HS-27A (cell line): ENCODE data around the gene APBA1.

Source experiments
- DNase-seq: peaks from one replicate; pipeline ENCODE4 v3.0.0-alpha.2; 2012; ENCODE audit warnings: low read depth, missing footprints

The APBA1 gene

DNA sequence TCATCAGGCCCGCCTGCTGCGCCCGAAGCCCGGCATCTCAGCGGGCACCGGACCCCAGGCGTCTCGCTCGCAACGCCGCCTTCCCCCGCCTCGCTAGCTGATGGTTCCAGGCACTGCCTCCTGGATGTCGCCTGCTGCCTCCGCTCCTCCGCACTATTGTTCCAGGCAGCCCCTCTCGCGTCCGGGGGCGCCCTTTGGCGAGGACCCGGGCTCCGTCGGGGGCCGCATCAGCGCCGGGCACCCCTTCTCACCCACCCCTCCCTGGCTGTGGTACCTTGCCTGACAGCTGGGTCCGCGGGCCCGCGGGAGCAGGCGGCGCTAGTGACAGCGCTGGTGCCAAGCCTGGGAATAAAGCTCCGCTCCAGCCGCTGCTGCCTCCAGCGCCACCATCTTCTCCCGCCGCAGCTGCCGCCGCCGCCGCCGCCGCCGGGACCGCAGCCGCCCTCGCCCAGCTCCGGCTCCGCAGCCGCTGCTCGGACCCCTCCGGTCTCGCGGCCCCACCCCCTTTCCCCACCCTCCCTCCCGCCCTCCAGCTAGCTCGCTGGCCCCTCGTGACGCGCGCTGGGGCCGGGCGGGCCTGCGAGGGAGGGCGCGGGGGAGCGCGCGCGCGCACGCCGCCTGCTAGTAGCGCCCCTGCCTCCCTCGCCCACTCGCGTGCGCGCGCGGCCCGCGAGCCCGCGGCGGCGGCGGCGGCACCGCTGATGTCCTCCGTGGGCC lies at the start of gene APBA1:
Gene APBA1 (minus strand): TSS at position 493 of the 717 bp plus-strand sequence.
- no peak for DNase-seq

DNA sequence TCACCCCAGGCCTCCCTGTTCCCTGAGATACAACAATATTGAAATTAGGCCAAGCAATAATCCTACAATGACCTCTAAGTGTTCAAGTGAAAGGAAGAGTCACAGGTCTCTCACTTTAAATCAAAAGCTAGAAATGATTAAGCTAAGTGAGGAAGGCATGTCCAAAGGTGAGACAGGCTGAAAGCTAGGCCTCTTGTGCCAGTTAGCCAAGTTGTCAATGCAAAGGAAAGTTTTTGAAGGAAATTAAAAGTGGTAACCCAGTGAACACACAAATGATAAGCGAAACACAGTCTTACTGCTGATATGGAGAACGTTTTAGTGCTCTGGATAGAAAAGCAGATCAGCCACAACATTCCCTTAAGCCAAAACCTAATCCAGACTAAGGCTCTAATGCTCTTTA lies 47.8 kb upstream of the APBA1 start:
- DNase-seq: no peak

DNA sequence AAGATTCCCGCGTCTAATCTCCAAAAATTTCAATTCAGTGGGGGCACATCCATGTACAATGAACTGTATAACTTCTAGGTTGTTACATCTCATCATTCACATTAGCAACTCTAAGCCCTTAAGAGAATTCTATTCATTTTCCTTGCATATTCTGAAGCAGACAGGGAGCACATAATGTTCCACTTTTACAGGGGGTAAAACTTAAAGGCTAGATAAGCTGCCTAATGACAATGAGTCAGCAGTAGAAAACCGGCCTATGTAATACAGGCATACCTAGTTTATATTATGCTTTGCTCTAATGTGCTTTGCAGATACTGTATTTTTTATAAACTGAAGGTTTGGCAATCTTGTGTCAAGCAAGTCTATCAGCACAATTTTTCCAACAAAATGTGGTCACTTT lies 47.2 kb upstream of the APBA1 start:
- DNase-seq: no peak

DNA sequence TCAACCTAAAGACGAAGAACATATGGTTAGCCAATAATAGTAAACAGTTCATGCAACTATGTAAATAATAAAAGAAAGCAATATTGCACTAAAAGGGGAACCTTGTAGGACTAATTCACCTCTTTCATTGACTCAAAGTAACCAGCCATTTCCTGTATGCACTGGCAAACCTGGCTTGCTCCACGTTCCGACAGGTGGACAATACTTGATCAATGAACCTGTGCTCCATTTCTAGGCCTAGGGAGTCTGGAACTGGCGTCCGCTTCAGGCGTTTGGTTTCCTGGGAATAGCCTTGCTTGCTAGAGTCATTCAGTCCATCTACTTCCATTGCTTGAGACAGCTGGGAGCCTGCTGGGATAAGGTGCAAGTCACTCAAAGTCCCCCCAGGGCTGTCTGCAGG lies 46.0 kb upstream of the APBA1 start:
- no peak for DNase-seq

DNA sequence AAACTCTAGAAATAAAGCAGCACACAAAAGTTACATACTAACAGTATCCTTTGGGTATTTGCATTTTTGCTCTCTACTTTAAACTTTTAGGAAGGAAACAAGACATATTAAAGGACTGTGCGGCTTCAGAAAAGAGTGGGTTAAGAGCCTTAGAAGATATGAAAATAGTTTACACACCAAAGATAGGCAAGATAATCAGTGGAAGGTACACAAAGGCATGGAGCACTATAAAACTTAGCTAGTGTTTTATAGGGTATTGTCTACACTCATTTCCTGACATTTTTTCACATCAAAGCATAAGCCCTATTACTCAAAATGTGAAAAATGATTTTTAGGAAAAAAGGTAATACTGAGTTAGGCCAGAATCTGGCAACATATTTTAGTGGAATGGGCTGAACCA lies 43.7 kb upstream of the APBA1 start:
- DNase-seq: no peak

DNA sequence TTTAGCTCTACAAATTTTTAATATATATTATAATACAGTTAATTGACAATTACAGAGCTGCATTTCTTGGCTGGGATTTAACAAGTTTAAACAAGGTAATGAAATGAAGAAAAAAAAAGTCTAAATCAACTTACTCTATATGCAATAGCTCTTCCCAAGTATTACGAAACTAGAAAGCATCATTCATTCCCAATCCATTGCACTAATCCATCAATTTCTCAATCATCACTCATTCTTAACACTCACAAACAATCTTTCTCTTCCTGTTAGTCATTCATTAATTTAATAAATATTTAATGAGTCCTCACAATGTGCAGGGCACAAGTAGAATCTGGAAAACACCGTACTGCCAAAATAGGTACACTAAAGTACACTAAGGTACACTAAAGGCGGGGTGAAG lies 42.9 kb upstream of the APBA1 start:
- DNase-seq: no peak

DNA sequence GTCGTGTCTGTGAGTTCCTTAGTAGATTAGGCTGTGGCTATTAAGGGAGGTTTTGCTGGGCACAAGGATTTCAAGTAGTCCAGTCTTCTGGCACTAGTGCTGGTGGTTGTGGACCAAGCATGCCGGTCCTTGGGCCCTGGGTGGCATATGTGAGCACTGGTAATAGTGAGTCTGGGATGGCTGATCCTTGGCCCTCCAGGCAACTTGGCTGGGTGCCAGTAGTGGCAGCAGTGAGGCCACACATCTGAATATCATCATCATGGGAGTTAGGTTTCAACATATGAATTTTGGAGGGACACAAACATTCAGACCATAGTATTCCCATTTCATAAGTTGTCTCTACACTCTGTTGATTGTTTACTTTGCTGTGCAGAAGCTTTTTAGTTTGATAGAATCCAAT lies 25.3 kb upstream of the APBA1 start:
- DNase-seq: no peak

DNA sequence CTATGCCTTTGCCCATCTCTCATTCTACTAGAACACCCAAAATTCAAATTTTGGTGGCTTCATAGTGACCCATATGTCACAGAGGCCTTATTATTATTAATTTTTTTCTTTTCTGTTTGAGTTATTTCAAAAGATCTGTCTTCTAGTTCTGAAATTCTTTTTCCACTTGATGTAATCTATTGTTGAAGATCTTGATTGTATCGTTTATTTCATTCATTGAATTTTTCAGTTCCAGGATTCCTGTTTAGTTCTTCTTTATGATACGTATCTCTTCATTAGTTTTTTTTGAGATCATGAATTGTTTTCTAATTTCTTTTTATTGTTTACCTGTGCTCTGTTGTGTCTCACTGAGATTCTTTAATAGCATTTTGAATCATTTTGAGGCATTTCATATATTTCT lies 24.6 kb upstream of the APBA1 start:
- DNase-seq: no peak

DNA sequence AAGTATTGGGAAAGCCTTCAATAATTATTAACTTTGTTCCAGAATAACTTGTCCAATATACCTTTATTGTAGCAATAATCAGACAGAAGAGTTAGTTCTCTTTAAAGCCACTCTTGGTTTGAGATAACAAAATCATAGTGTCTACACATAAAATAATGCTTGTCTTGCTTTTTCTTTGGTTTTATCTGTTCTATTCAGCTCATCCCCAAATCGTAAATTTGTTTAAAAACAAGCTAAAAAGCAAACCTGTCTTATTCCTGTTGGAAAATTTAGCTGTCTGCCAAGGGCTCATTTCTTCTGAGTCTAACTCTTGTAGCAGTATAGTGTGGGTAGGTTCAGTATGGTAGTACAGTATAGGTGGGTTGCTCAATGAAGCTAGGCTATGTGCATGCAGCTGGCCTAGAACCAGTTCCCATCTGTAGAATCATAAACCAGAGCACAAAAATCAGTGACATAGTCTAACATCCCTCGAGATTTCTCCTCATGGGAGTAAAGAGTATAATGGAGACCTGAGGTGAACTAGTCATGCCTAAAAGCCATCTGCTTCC lies 17.9 kb upstream of the APBA1 start:
- no peak for DNase-seq

DNA sequence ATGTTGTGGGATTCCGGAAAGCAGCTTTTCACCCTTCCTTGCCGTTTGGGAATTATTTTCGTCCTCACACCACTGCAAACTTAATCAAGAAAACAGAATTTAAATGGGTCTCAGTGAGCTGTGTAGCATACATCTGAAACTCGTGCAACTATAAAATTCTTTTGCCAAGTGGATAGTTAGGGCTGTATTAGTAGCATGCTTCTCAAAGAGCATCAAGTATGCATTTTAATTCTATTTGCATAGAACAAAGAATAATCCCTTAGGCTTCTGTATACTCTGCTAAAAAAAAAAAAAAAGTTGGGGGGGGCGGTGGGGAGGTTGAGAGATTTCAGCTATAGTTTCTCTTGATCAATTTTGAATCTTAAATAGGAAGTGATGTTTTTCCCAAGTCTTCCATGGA lies 11.8 kb upstream of the APBA1 start:
- DNase-seq: no peak

DNA sequence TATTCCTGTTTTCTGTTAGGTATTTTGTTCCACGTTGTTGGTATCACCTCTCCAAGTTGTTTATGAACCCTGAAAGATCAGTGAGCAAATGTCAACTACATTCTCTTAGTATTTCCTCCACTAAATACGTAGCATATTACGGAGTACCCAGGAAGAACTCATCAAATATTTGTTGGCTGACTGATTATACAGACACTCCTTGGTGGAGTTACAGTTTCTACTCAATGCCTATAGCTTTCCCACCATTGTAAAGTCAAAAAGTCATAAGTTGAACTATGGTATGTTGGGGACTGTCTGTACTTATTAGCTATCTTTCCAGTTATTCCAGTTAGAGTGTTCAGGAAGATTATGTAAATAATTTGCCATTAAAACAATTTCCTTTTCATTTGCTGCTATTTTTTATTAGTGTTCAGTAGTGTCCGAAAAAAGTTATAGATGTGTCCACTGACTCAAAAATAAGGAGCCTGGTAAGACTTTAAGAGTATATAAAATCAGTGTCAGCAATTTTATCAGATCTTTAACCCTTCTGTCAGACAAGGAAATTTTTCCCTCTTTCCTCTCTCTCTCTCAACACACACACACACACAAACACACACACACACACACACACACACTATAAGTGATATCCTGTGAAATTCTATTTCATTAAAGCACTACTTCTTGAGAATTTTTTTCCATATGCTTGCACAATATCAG lies 6.8 kb upstream of the APBA1 start:
- DNase-seq: no peak

DNA sequence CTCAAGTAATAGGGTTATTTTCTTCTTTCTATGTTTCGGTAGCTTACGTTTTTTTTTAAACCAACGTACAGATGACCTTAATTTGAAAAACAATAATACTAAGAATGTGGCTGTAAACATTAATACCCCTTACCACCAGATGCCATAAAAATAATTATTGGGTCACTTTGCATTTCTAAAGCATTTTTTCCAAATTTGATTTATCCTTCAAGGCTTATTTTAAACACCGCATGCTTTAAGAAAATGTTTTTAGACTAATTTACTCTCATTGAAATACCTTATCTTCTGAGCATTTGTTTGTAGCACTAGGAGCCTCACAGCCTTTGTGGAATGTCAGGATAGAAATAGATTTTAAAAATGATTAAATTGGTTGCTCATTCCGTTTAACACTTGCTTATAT lies 5.8 kb upstream of the APBA1 start:
- DNase-seq: no peak

DNA sequence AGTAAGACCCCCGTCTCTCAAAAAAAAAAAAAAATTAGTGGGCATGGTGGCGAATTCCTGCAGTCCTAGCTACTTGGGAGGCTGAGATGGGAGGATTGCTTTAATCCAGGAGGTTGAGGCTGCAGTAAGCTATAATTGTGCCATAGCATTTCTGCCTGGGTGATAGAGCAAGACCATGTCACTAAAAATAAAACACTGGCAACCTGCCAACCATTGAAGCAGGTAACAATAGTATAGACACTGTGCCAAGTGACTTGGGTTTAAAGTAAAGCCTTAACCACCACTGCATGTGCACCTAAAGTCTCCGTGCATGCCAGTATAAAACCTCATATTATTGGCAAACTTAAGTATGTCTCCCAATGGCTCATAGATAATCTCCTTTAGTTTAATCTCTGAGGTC lies 3.4 kb upstream of the APBA1 start:
- no peak for DNase-seq

DNA sequence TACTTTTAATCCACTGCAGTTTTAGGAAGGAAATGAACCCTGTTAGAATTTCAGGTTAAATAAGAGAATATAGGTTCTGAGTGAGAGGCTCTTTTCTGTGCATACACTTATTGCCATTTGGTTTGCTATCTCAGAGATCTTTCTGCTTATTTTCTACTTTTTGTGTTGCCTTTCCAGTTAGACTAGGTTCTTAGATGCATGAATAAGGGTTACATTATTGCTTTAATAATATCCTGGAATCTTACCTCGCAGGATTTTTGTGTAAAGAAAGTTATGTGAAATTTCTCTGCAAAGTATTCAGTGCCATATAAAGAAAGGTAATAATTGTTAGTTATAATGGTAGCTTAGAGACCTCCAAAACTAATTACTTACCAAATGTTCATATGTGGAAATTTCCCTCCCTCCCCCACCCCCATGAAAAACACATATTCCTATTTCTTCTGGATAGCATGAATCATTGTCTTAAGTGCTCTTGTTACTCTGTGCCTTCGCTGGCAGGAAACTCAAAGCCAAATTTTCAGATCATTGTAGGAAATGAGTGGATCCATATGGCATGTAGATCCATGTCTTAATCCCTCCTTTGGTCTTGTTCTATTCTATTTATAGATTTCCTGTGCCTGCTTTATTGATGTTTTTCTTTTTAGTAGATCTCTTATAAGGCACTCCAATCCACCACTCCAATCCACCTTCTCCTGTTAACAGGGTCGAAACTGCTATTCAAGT lies 2.7 kb upstream of the APBA1 start:
- no peak for DNase-seq

DNA sequence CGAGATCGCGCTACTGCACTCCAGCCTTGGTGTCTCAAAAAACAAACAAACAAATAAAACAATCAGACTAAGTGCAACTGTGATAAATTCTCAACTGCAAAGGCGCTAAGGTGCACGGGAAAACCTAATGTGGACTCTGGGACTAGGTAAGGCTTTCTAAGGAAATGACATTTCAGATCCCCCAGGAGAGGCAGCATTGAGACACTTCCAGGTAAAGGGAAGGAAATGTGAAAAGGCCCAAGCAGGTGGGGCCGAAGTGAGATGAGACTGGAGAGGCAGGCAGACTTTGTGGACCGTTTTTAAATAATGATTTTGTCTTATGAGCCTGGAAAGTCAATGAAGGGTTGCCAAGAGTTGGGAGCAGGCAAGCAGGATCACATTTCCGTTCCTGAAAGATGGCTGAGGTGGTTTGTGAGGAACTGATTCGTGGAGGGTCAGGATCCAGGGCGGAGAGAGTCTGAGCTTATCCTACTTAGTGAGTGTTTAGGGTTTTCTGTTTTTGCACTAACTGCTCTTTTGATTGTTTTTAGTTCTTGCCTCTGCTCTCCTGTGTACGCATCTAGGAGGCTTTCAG lies 2.0 kb upstream of the APBA1 start:
- no peak for DNase-seq

DNA sequence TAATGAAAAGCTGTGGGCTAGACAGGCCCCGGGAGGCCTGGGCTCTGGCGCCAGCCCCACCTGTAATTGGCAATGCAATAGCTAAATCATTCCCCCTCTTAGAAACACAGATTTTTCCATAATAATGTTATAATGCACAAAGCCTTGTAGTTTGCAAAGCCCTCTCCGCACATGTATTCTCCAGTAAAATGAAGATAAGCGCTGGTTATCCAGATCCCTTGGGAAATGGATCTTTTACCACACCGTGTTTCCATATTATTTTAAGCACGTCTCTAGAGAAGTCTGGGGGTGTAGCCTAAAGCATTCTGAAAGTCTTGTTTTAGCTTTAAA lies 1.1 kb upstream of the APBA1 start:
- DNase-seq: no peak

DNA sequence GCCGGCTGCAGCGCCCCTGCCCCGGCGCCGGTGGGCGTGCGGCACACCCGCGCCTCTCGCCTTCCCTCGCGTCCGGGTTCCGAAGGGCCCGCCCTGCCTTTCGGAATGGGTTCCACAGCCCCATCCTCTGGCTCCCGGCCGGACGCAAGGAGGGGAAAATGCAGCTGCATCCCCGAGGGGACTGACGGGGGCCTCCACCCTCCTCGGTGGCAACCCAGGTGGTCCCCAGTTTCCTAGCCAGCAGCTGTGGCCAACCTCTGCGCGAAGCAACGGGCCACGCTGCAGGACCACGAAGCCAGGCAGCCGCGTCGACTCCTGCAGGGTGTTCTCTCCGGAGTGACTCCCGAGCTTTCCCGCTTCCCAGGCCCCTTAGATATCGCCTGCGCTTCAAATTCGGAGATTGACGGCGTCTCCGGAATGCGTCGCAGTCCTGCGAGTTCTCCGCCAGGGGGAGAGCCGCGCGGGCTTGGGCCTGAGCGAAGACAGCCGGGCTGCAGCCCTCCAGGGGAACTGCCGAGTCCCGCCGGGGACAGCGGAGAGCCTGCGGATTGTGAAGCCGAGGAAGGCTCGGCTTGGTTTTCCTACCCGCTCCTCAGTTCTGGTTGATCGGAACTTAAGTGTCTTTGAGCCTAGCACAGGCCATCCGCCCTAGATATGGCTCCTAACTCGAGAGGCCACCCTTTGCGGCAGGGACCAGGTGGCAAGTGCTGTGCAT lies 582 bp upstream of the APBA1 start:
- peak; percentile 40 for DNase-seq

DNA sequence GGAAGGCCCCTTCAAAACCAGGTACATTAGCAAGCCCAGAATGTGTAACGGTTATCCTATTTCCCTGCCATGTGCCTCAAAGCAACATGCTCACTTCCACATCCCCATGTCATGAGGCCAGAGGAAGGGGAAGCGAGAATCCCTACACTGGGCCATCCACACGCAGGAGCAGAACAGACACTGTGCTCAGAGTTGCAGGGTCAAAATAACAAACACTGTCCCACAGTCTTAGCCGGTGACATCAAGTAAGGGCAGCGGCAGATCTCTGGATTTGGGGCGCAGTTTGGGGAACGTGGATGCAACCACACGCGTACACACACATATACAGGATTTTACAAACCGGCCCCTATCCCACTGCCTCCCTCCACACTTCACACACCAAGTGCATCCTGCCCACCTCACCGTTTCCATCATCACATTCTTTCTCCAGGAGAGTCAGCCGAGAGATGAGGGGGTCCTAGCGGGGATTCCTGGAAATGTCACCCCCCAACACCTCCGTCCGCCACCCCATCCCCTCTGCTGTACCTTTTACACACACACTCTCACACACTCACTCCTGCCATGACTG lies 776 bp downstream of the APBA1 start:
- no peak for DNase-seq

DNA sequence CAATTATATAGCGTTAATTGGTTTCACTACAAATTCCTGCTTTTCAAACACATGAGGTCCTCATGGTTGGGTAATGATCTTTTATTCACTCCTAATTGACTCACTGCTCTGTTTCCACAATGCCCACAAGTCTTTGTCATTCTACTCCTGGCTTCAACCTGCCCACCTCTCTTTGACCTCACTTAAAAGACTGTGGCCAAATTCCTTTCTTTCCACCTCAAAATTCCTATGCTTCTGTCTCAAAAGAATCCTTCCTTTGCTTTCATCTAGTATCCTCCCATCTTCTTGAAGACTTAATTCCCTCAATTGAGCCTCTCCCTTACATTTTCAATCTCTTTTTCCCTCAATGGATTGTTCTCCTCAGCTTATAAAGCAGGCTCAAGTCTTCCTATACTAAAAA lies 4.9 kb downstream of the APBA1 start:
- DNase-seq: no peak

DNA sequence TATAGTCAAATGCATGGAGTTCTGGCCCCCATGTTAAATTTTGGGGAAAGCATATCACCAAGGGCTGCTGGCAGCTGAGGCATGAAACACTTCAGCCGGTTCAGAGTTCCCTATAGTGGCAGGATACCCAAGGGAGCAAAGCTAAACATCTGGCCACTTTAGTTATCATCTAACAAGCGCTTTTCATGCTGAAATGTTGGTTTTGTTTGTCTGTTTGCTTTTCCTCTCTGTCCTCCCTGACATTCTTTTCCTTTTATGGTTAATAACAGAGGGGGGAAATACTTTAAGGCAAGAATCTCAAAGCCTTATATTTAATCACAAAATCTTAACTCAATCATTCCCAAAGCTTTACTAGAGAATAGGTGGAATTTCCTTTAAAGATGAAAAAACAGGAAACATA lies 11.9 kb downstream of the APBA1 start:
- no peak for DNase-seq

DNA sequence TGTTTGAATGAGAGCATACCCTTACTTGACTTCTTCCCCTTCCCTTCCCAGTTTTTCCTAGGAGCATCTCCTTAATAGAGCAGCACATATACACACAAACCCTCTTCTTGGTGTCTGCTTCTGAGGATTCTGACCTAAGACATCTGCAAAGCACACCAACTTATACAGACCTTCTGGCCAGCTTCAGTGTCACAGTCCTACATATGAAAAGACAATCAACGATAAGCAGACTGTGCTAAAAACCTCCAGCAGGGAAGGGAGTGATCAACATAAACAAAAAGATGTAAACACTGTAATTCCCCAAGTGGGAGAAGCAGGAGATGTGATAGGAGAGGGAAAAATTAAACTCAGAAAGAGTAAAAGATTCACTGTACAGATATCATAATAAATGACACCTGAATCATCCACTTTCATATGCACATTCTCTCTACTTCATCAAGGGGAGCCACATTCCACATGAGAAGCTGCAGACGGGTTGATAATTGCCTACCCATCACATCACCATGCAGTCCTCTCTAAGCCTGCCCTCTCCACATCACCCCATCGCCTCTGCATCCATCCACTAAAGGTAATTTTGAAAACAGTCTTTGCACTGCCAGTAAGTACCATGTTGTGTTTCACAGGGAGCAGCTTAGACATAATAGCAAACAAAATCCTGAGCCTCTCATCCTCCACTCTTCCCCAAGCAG lies 13.0 kb downstream of the APBA1 start:
- DNase-seq: no peak
